Measurements from ENCODE around the gene LDHB. TPM values are rescaled to one million over a fixed set of nuclear protein-coding genes. Genes with fewer than 3 reads are reported as not detected.
A peak's percentile ranks its signal among the peaks of the same experiment; 100 is the strongest.

Gene LDHB
- total RNA-seq, 1 donor from 2014 or later: 532 TPM

DNA sequence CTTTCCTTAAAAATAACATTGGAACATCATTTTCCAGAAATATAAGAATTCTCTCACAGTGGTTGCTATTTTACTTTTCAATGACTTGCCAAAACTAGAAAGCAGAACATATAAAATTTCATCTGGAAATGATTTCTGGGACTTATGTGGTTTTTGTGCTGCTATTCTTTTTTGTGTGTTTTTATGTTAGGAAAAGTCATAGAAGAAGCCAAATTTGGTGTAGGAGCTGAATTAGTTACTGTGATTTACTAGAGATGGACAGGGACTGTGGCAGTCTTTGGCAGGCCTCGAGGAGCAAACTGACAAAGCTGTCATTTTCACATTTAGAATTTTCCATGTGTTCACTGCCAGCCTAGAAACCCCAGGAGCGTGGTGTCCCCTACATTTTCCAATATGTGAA lies 38.3 kb upstream of the LDHB start:
- peaks cover 16% of the 10 kb centered on the region for H3K9me3 Mint-ChIP-seq (ENCODE audit: low read depth)
- no peaks in the 10 kb centered on the region for H3K36me3 Mint-ChIP-seq (ENCODE audit: low read depth)
- H3K4me3 Mint-ChIP-seq (ENCODE audit: unreplicated experiment): peak overlapping the region; percentile 47
- TF ChIP-seq, protein P1, sequence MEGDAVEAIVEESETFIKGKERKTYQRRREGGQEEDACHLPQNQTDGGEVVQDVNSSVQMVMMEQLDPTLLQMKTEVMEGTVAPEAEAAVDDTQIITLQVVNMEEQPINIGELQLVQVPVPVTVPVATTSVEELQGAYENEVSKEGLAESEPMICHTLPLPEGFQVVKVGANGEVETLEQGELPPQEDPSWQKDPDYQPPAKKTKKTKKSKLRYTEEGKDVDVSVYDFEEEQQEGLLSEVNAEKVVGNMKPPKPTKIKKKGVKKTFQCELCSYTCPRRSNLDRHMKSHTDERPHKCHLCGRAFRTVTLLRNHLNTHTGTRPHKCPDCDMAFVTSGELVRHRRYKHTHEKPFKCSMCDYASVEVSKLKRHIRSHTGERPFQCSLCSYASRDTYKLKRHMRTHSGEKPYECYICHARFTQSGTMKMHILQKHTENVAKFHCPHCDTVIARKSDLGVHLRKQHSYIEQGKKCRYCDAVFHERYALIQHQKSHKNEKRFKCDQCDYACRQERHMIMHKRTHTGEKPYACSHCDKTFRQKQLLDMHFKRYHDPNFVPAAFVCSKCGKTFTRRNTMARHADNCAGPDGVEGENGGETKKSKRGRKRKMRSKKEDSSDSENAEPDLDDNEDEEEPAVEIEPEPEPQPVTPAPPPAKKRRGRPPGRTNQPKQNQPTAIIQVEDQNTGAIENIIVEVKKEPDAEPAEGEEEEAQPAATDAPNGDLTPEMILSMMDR (IDR thresholded peaks at IDR 0.05): no peak
- no peaks in the 10 kb centered on the region for H3K27me3 Mint-ChIP-seq (ENCODE audit: low read depth)
- H3K27ac Mint-ChIP-seq (ENCODE audit: unreplicated experiment): peak overlapping the region; percentile 91
- no peak for DNase-seq (ENCODE audit: low spot score)
- peaks cover 42% of the 10 kb centered on the region for H3K4me1 Mint-ChIP-seq (ENCODE audit: low read depth)

DNA sequence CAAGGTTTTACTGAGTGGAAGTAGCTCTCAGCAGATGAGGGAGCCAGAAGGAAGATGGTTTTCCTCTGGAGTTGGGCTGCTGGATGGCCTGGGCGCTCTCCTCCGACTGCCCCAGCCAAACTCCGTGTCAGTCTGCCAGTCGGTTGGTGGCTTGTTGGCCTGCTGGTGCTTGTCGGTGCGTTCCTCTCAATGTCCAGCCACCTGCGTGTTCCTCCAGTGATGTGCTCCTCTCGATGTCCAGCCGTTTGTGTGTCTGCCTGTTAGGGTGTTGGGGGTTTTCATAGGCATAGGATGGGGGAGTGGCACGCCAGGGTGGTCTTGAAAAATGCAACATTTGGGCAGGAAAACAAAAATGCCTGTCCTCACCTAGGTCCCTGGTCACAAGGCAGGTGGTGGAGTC lies 37.0 kb upstream of the LDHB start:
- Mint-ChIP-seq H3K27me3 (ENCODE audit: low read depth) (no peaks in the 10 kb centered on the region), H3K27ac (ENCODE audit: unreplicated experiment) (peak overlapping the region; percentile 91), H3K4me1 (ENCODE audit: low read depth) (peaks cover 47% of the 10 kb centered on the region), H3K36me3 (ENCODE audit: low read depth) (peaks cover 3% of the 10 kb centered on the region), H3K4me3 (ENCODE audit: unreplicated experiment) (no peak overlapping the region), H3K9me3 (ENCODE audit: low read depth) (peaks cover 19% of the 10 kb centered on the region)
- TF ChIP-seq, protein P1 (IDR thresholded peaks at IDR 0.05): no peak
- DNase-seq (ENCODE audit: low spot score): peak; percentile 68

DNA sequence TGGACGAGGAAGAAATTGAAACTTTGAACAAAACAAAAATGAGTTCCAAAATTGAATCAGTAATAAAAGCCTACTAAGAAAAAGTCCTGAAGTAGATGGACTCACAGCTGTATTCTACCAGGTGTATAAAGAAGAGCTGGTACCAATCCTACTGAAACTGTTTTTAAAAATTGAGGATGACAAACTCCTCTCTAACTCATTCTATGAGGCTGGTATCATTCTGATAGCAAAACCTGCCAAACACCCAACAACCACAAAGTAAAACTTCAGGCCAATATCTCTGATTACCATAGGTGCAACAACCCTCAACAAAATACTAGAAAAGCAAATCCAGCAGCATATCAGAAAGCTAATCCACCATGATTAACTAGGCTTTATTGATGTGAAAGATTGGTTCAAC lies 33.9 kb upstream of the LDHB start:
- TF ChIP-seq, protein P1 (IDR thresholded peaks at IDR 0.05): no peak
- no peak for DNase-seq (ENCODE audit: low spot score)
- H3K4me1 Mint-ChIP-seq (ENCODE audit: low read depth): peaks cover 27% of the 10 kb centered on the region
- H3K9me3 Mint-ChIP-seq (ENCODE audit: low read depth): peaks cover 27% of the 10 kb centered on the region
- no peaks in the 10 kb centered on the region for H3K27me3 Mint-ChIP-seq (ENCODE audit: low read depth)
- H3K36me3 Mint-ChIP-seq (ENCODE audit: low read depth): peaks cover 8% of the 10 kb centered on the region
- H3K4me3 Mint-ChIP-seq (ENCODE audit: unreplicated experiment): no peak overlapping the region
- H3K27ac Mint-ChIP-seq (ENCODE audit: unreplicated experiment): no peak overlapping the region

DNA sequence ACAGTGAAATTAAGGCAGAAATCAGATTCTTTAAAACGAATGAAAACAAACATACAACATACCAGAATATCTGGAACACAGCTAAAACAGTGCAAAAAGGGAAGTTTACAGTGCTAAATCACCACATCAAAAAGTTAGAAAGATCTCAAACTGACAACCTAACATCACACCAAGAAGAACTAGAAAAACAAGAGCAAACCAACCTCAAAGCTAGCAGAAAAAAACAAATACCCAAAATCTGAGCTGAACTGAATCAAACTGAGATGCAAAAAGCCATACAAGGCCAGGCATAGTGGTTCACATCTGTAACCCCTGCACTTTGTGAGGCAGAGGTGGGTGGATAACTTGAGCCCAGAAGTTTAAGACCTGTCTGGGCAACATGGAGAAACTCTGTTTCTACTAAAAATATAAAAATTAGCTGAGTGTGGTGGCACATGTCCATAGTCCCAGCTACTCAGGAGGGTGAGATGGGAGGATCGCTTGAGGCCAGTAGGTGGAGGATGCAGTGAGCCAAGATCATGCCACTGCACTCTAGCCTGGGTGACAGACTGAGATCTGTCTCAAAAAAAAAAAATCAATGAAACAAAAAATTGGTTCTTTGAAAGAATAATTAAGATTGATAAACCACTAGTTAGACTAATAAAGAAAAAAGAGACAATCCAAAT lies 33.2 kb upstream of the LDHB start:
- DNase-seq (ENCODE audit: low spot score): no peak
- TF ChIP-seq, protein P1 (IDR thresholded peaks at IDR 0.05): no peak
- H3K27ac Mint-ChIP-seq (ENCODE audit: unreplicated experiment): no peak overlapping the region
- peaks cover 8% of the 10 kb centered on the region for H3K36me3 Mint-ChIP-seq (ENCODE audit: low read depth)
- H3K4me1 Mint-ChIP-seq (ENCODE audit: low read depth): peaks cover 20% of the 10 kb centered on the region
- H3K4me3 Mint-ChIP-seq (ENCODE audit: unreplicated experiment): no peak overlapping the region
- H3K27me3 Mint-ChIP-seq (ENCODE audit: low read depth): no peaks in the 10 kb centered on the region
- H3K9me3 Mint-ChIP-seq (ENCODE audit: low read depth): peaks cover 27% of the 10 kb centered on the region

DNA sequence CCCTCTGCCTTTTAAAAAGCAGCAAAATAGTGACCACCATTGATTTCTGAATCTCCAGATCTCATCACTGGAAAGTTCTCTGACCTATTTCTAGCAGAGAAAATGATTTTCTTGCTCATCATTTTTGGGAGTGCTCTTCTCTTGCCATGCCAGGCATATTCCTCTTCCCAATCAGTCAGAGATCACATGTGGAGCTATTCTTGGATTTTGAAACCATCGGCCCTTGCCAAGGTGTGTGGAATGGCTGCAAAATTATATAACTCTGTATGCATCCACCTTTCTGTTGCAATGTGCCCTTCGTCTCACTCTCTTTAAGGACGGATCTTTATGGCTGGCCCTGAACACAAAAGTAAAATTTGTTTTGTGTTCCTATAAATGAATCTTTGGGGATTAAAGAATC lies 25.5 kb upstream of the LDHB start:
- Mint-ChIP-seq H3K27ac (ENCODE audit: unreplicated experiment) (no peak overlapping the region), H3K4me1 (ENCODE audit: low read depth) (peaks cover 12% of the 10 kb centered on the region), H3K4me3 (ENCODE audit: unreplicated experiment) (no peak overlapping the region), H3K36me3 (ENCODE audit: low read depth) (no peaks in the 10 kb centered on the region), H3K9me3 (ENCODE audit: low read depth) (no peaks in the 10 kb centered on the region), H3K27me3 (ENCODE audit: low read depth) (peaks cover 7% of the 10 kb centered on the region)
- TF ChIP-seq, protein P1 (IDR thresholded peaks at IDR 0.05): no peak
- DNase-seq (ENCODE audit: low spot score): no peak
